WI38 (cell line): ENCODE measurements around the gene TOM1L2.
"Not testable (repeated sequence)": the region's sequence is repeated elsewhere in the genome, so short reads cannot be mapped to it uniquely, and the experiment has no call there.

Experiments used
- H3K4me3 ChIP-seq: 2 replicates; pipeline ENCODE4 v1.5.1; 2011; ENCODE audit warnings: low read depth, mild to moderate bottlenecking, control low read depth, low read length
- TF ChIP-seq, protein P1 (sequence below): IDR thresholded peaks from 2 replicates; pipeline ENCODE4 v1.5.1; 2012; ENCODE audit warnings: low read depth, mild to moderate bottlenecking, control low read depth, low read length

Gene TOM1L2

DNA sequence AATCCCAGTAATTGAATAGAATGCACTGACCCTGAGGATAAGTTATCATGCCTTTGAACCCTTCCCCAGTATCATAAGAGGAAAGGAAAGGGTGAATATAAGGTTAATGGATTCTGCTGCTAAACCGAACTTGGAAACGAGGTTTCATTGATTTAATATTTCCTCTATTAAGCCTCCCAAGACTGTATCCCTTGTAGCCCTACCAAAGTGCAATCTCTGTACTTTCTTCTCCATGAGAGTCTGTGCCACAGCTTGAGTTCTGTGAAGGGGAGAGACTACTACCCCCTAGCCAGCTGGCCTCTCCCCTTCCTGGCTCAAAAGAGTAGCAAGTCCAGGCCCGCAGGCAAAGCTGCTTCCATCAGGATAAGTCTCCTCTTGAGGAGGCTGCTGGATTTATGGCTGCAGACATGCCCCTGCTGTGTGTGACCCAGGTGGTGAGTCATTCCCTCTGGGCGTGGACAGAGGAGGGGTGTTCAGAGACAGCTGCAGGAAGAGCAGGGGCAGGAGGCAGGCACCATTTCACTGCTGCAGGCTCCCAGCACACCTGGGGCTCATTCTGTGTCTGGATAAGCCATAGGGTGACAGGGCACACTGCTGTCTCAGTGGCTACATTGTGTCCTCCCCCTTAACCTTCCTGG is 58.4 kb downstream of the TOM1L2 start:
- H3K4me3 ChIP-seq, result no peak overlapping the region

DNA sequence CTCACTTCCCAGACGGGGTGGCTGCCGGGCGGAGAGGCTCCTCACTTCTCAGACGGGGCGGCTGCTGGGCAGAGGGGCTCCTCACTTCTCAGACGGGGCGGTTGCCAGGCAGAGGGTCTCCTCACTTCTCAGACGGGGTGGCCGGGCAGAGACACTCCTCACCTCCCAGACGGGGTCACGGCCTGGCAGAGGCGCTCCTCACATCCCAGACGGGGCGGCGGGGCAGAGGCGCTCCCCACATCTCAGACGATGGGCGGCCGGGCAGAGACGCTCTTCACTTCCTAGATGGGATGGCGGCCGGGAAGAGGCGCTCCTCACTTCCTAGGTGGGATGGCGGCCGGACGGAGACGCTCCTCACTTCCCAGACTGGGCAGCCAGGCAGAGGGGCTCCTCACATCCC is 59.9 kb downstream of the TOM1L2 start:
- H3K4me3 ChIP-seq, result not testable (repeated sequence)

More for the DNA sequence above, 58.4 kb downstream of the TOM1L2 start:
- TF ChIP-seq, protein P1, sequence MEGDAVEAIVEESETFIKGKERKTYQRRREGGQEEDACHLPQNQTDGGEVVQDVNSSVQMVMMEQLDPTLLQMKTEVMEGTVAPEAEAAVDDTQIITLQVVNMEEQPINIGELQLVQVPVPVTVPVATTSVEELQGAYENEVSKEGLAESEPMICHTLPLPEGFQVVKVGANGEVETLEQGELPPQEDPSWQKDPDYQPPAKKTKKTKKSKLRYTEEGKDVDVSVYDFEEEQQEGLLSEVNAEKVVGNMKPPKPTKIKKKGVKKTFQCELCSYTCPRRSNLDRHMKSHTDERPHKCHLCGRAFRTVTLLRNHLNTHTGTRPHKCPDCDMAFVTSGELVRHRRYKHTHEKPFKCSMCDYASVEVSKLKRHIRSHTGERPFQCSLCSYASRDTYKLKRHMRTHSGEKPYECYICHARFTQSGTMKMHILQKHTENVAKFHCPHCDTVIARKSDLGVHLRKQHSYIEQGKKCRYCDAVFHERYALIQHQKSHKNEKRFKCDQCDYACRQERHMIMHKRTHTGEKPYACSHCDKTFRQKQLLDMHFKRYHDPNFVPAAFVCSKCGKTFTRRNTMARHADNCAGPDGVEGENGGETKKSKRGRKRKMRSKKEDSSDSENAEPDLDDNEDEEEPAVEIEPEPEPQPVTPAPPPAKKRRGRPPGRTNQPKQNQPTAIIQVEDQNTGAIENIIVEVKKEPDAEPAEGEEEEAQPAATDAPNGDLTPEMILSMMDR, result no peak

DNA sequence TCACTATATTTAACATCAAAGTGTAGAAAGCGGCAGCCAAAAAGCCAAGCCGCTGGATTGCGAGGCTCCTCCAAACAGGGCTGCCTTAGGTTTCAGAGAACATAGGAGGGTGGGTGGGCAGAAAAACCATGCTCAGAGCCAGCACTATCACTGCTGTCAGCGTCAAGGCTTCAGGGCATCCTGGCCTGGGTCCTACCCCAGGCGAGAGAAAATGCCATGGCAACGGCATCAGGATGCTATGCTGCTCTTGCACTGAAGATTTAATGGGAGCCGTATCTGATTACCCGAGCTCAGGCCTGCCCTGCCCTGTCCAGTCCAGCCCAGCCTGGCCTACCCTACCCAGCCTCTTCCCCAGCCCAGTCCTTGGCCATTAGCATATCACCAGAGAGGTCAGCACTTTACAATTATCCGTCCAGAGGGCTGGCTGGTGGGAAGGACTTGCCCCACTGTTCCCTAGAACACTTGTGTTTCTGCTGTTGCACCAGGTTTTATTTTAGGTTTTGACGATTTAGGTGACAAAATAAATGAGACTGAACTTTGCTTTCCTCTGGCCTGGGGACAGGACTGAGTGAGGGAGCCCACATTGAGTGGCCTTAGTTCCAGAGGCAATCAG is 61.1 kb downstream of the TOM1L2 start:
- TF ChIP-seq, protein P1, result no peak
- no peak overlapping the region for H3K4me3 ChIP-seq

DNA sequence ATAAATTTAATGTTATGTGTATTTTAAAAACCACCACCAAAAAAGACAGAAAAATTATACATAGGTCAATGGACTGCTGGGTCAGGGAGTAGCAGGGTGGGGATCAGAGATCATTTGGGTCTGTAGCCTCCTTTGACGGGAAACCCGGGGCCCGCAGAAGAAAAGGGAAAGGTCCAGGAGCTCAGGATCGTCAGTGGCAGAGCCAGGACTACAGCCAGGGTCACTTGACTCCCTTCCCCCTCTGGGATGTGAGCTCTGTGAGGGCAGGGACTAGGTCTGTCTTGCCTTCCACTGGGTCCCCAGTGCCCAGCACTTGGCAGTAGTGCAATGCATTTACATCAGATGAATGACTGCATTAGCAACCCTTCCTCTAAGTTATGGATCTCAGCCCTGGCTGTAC is 62.1 kb downstream of the TOM1L2 start:
- no peak overlapping the region for H3K4me3 ChIP-seq
- TF ChIP-seq, protein P1, result no peak

DNA sequence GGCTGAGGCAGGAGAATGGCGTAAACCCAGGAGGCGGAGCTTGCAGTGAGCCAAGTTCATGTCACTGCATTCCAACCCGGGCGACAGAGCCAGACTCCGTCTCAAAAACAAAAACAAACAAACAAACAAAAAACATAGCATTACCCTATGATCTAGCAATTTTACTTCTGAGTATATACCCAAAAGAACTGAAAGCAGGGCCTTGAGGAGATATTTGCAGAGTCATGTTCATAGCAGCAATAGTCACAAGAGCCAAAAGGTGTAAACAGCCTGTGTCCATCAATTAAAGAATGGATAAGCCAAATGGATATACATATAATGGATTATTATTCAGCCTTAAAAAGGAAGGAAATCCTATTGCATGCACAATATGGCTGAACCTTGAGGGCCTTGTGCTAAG is 63.1 kb downstream of the TOM1L2 start:
- TF ChIP-seq, protein P1, result no peak
- no peak overlapping the region for H3K4me3 ChIP-seq

DNA sequence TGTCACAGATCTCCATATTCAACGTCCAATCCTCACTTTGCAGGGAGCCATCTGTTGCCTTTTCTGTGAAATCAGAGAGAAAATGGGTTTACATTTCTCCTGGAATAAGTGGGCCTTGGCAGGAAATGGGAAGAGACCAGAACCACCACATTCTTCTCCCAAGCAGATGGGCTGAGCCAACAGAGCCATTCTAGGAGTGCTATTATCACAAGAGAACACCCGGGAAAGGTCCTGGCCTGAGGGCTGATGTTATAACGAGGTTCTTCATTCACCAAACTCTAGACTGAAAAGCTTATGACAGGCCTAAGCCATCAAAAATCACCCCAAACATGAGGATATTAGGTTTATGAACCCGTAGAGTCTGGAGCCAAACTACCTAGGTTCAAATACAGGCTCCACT is 64.7 kb downstream of the TOM1L2 start:
- no peak overlapping the region for H3K4me3 ChIP-seq
- TF ChIP-seq, protein P1, result no peak

DNA sequence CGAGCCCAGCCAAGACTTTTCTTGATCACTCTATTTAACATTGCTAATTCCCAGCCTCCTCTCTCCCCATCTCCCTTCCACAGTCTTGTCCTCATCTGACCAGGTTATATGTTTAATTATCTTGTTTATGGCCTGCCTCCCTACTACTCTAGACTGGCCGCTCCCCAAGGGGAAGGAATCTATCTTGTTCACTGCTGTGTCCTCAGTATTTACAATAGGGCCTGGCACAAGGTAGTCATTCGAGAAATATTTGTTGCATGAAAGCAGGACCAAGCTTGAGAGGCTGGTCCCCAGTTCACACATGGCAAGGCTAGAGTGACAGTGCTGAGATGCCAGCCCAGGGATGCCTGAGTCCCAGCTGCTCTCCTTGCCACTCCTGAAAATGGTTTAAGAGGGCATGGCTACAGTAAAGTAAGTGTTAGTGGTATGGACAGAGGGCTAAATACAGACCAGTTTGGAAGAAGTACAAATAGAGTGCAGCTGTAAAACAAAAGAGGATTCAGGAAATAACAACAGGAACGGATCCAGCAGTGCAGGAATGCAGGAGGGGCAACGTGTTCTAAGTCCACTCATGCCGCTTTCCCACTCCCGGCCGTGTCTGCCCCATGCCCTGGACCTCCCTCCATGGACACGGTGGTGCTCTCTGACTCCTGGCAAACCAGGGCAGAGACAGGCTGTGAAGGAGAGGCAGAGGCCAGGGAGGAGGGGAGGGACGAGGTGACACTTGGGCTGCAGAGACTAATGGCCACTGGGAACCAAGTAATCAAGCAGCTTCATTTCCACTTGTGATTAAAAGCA is 65.6 kb downstream of the TOM1L2 start:
- TF ChIP-seq, protein P1, result no peak
- H3K4me3 ChIP-seq, result no peak overlapping the region
